Muscle of back (tissue), 11 donors: Measurements from ENCODE around the gene PROM1. TPM values are rescaled to one million over a fixed set of nuclear protein-coding genes. Genes with fewer than 3 reads are reported as not detected.
A peak's percentile ranks its signal among the peaks of the same experiment; 100 is the strongest.

Experiments used
- DNase-seq, 3 donors: peaks; one replicate each; pipeline versions ENCODE4 v3.0.0 to v3.0.0-alpha.2; 2013
- polyA plus RNA-seq, 10 donors: library from polyadenylated mRNA; unstranded; fragments of 120-200 nt; gene quantifications; one replicate each; pipeline ENCODE4 v1.2.1, GENCODE V29; 2013; ENCODE audit not compliant: insufficient read length in 10 of 10

Gene PROM1
- polyA plus RNA-seq, 10 donors = 28.7 to 64.3 (median 43.5) TPM

DNA sequence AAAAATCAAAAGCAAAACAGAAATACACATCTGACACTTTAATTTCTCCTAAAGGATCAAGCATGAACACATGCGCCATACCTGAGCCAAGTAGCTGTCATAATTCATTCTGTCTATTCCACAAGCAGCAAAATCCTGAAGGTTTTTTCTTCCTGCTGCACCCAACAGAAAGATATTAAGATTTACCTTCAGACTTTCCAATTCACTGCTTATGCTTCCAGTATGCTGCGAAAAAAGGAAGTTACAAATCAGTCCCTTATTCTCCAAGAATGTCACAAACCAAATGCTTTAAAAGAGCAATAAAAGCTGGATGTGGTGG, 91.7 kb downstream of the PROM1 start:
- DNase-seq = peak in 2 of 3 donors; percentile 13 to 40

DNA sequence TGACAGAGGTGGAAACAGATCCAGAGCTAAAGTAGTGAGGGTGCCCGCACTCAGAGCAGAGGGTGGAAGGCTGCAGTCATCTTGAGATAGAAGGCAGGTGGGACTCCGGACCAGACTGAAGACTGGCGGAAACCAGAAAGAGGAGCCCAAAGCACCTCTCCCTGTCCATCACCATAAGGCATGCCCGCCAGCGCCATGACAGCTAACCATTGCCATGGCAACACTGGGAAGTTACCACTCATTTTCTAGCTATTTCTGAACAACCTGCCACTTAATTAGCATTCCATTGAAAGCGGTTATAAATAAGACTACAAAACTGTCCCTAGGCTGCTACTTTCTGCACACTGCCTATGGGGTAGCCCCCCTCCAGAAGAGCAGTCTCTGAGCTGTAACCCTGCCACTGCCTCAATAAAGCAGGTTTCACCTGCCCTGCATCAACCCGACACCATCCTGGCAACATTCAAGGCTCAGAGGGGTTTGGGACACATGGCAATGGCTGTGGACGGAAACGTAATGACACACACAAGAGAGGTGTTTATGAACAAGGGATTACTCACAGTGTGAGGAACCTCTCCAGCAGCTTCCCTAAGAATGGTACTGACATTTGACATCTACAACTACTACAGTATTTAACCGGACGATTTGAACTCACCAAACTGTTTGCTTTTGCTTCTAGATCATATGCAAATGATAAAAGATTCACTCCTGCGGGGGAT, 93.1 kb downstream of the PROM1 start:
- no peak for DNase-seq

DNA sequence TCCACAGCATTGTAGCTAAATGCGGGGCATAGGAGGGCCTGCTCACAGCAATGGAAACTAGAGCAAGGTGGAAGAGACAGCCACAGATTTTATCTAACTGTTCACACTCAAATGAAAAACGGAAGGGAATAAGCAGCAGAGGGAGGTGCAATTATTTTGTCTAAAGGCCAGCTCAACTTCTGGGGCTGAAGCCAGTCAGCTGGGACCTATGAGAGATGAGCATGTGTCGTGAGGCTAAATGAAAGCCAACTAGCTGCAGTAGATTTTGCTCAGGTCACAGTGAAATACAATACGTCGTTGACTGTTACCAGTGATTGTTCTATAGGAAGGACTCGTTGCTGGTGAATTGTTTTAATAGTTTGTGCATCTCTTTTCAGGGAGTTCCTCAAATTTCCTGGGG, 94.4 kb downstream of the PROM1 start:
- peak; percentile 17 to 74 (median 48) for DNase-seq

GRCh38 chr4:15988222-15988621, 95.6 kb downstream of the PROM1 start:
- no peak for DNase-seq

DNA sequence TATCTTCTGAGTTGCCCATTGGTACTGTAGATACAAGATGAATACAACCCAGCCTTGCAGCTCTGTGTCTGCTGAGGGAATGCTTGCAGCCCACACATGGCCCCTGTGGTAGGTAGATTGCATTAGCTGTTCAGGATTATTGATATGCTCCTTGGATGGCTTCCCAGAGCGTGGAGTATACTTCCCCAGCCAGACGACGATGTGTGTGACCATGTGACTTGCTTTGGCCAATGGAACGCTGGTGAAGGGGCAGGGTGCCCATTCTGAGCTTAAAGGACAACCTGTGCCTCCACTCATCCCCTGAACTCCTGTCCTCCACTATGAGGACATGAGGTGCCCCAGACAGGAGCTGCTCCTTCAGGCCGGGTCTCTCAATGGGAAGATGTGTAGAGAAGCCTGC, 96.9 kb downstream of the PROM1 start:
- DNase-seq = no peak

DNA sequence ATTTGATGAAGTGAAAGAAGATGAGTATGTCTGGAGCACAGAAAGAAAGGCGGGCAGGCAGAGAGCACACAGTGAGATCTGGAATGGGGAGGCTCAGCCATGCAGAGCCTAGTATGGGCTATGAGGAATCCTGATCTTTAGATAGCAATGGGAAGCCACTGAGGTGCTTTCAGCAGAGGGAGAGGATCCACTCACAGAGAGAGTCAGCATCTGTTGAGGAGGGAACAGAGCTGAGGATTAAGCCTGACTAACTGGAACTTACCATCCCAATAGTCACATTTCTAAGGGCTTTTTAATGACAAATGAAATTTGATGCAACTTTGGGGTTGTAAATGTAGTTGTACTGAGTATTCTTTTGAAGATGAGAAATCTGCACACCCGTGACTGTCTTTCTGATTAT, 100.2 kb downstream of the PROM1 start:
- DNase-seq = no peak

- DNase-seq = no peak
These were observed 100.8 kb downstream of the PROM1 start for GRCh38 chr4:15982842-15983524.

- peak in 1 of 3 donors; percentile 23 for DNase-seq
These were observed 107.1 kb downstream of the PROM1 start for GRCh38 chr4:15976456-15977447.

DNA sequence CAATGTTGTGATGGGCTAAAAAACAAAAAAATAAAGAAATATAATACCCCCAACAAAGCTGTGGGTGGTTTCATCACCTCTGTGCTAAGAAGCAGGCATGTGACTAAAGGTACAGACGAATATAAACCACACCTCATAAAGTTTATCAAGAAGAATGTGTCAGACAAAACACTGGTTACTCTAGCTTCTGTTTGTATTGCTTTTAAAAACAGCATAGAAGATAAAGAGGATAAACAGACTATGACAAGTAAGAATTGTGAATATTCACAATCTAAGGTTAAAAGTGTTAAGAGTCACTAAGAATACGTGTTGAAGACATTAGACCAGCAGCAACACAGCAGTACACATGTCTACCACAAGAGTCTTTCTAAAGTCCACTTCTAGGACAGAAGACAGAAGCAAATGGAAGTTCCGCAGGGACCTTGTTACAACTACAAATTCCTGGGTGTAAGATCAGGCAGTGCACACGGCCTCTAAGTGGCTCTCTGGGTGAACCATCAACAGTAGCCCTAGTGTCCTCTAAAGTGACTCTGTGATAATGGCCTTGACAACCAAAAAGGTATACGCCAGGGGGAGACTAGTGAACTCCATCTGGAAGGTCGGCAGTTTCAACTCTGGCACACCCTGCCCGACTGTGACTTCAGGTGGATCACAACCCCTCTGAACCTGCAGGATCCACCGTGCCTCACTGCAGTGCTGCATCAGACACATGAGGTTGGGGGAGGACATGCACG, 112.6 kb downstream of the PROM1 start:
- DNase-seq = no peak

- DNase-seq = no peak
These were observed 115.1 kb downstream of the PROM1 start for GRCh38 chr4:15968551-15969300.

- no peak for DNase-seq
These were observed 118.5 kb downstream of the PROM1 start for GRCh38 chr4:15965325-15965724.

DNA sequence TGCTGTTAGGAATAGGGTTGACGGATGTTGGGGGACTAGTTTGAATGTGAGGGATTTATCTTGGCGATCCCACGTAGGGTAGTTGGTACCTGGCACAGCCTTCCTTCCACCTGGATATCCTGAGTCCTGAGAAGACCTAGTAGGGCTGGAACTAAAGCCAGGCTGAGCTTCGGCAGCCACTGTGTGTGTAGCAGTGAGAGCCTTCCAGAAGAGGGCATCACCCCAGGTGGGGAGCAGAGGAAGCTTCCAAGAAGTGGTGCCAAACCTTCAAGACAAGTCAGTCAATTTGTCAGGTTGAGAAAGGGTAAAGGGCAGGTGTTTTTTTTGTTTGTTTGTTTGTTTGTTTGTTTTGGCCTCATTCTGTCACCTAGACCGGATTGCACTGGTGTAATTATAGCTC, 119.7 kb downstream of the PROM1 start:
- no peak for DNase-seq

GRCh38 chr4:15963576-15963975, 120.2 kb downstream of the PROM1 start:
- DNase-seq = no peak

GRCh38 chr4:15963001-15963451, 120.8 kb downstream of the PROM1 start, which contains the start of gene FGFBP2:
FGFBP2 (minus strand) TSS chr4:15963175; CDS start chr4:15963129, 46 bp downstream.
- peak in 2 of 3 donors; percentile 18 to 35 for DNase-seq

- peak in 1 of 3 donors; percentile 28 for DNase-seq
These were observed 121.9 kb downstream of the PROM1 start for GRCh38 chr4:15961781-15962510.

- DNase-seq = no peak
These were observed 125.3 kb downstream of the PROM1 start for GRCh38 chr4:15958562-15958961.

DNA sequence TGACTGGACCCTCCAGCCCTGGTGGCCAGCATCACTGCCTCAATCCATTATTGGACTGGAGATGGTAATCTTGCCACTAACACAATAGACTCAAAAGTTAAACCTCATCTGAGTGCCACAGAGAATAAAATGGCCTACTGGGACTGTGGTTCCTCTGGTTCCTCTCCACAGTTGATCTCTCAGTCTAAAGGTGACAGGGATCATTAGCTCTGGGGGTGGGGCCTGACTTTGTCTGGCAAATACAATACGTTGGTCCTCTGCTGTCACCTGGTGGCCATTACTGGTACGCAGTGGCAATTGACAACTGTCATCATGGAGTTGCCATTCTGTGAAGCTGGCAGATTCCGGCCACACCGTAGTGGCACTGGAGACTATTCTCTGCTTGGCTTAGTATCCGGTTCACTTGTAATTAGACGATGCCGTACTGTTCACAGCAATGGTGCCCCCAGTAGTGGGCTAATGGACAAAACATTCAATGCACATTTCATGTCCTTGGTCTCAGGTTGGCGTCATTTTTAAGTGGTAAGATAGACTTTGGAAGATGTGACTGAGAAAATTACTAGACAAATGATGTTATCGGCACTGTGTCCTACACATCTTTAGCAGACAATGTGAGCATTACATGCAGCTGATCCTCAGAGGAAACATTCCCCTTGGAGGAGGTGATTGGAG, 127.5 kb downstream of the PROM1 start:
- DNase-seq = peak; percentile 30 to 58 (median 34)

DNA sequence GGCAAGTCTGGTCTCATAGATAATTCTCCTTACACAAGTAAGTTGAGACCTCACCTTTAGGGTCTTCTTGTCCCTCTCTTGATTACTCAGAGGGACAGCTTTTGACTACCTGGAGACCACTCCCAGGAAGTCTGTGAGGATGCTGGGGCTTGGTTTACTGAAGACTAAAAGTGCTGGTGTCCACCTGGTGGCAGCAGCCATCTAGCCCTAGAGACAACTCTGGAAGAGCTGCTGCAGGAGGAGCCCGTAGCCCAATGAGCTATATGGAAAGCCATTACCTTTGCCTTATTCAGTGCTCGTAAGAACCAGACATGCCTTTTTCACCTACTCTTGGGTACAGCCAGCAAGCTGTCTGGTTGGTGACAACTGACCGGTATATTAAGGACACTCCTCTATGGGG, 128.2 kb downstream of the PROM1 start:
- DNase-seq = no peak

- DNase-seq = no peak
These were observed 130.2 kb downstream of the PROM1 start for GRCh38 chr4:15953625-15954024.
